ENCODE measurements around the gene SEC63. TPM values are rescaled to one million over a fixed set of nuclear protein-coding genes. Genes with fewer than 3 reads are reported as not detected.

SEC63 gene
- total RNA-seq, 1 experiment from 2014 or later, result 101 TPM

- BruUV-seq (replicated peaks), result no TSS peak
- H4K20me1 ChIP-seq (ENCODE audit: insufficient read depth), result no peaks in the 10 kb centered on the region
- H3K79me2 ChIP-seq (ENCODE audit: low read depth), result no peaks in the 10 kb centered on the region
- peaks cover 8% of the 10 kb centered on the region; the same call in 1 of the 2 replicates for H3K27me3 ChIP-seq (ENCODE audit: insufficient read depth, low read depth)
- no peaks in the 10 kb centered on the region for H3K9me3 ChIP-seq (ENCODE audit: insufficient read depth, low read depth)
- no peak overlapping the region for H3K4me3 ChIP-seq
- ChIA-PET POLR2A (ENCODE audit: unreplicated experiment) (no interaction called here), CTCF (no interaction called here)
- H3K9me2 ChIP-seq (ENCODE audit: insufficient read depth), result no peaks in the 10 kb centered on the region
- H2AFZ ChIP-seq, result no peak overlapping the region
- H3K4me1 ChIP-seq (replicated peaks; ENCODE audit: insufficient read depth), result no peaks in the 10 kb centered on the region
- no peak for TF ChIP-seq EZH2 (IDR thresholded peaks at IDR 0.05; ENCODE audit: low read depth)
- TF ChIP-seq, protein P1, sequence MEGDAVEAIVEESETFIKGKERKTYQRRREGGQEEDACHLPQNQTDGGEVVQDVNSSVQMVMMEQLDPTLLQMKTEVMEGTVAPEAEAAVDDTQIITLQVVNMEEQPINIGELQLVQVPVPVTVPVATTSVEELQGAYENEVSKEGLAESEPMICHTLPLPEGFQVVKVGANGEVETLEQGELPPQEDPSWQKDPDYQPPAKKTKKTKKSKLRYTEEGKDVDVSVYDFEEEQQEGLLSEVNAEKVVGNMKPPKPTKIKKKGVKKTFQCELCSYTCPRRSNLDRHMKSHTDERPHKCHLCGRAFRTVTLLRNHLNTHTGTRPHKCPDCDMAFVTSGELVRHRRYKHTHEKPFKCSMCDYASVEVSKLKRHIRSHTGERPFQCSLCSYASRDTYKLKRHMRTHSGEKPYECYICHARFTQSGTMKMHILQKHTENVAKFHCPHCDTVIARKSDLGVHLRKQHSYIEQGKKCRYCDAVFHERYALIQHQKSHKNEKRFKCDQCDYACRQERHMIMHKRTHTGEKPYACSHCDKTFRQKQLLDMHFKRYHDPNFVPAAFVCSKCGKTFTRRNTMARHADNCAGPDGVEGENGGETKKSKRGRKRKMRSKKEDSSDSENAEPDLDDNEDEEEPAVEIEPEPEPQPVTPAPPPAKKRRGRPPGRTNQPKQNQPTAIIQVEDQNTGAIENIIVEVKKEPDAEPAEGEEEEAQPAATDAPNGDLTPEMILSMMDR (conservative IDR thresholded peaks at IDR 0.05), result no peak
- H3K36me3 ChIP-seq (ENCODE audit: low read depth), result no peaks in the 10 kb centered on the region
- no peak overlapping the region for H3K27ac ChIP-seq
- H3K4me2 ChIP-seq, result no peak overlapping the region
- no peak for DNase-seq
- intact Hi-C loops (cut with micrococcal nuclease; ENCODE audit: unreplicated experiment), result no loop called here
- no peaks in the 10 kb centered on the region for H3F3A ChIP-seq (ENCODE audit: insufficient read depth, low read depth)
Observed at GRCh38 chr6:107818272-107818671, 139.7 kb downstream of the SEC63 start.

DNA sequence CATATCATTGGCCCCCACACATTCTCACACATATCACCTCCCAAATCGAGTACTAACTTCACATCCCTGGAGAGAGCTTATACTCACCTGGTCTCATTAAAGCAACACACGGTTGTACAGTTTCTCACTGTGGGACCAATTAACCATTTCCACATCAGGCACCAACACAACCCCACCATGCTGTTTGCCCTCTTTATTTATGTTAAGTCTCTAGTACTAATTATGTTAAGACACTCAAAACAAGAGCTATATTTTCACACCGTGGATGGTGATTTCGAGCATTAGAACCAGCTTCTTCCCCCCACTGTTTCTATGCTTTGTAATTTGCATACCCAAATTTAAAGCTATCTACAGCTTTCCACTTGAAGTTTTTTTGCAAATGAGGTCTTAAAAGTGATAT, 140.2 kb downstream of the SEC63 start:
- no peaks in the 10 kb centered on the region for H3K9me2 ChIP-seq (ENCODE audit: insufficient read depth)
- CTCF ChIA-PET, result interaction anchor here (0.6 kb wide), 1 partner anchor 31 kb away, joined by 3 read pairs; no protein-coding TSS in a partner anchor
- H4K20me1 ChIP-seq (ENCODE audit: insufficient read depth), result no peaks in the 10 kb centered on the region
- no peak overlapping the region for H3K4me2 ChIP-seq
- H3K27ac ChIP-seq, result no peak overlapping the region
- no peaks in the 10 kb centered on the region for H3K79me2 ChIP-seq (ENCODE audit: low read depth)
- no peak for DNase-seq
- BruUV-seq (replicated peaks), result no TSS peak
- no peak overlapping the region for H3K4me3 ChIP-seq
- no peaks in the 10 kb centered on the region for H3K9me3 ChIP-seq (ENCODE audit: insufficient read depth, low read depth)
- peaks cover 8% of the 10 kb centered on the region; the same call in 1 of the 2 replicates for H3K27me3 ChIP-seq (ENCODE audit: insufficient read depth, low read depth)
- intact Hi-C loops (cut with micrococcal nuclease; ENCODE audit: unreplicated experiment), result no loop called here
- POLR2A ChIA-PET (ENCODE audit: unreplicated experiment), result no interaction called here
- no peaks in the 10 kb centered on the region for H3F3A ChIP-seq (ENCODE audit: insufficient read depth, low read depth)
- no peaks in the 10 kb centered on the region for H3K36me3 ChIP-seq (ENCODE audit: low read depth)
- TF ChIP-seq EZH2 (IDR thresholded peaks at IDR 0.05; ENCODE audit: low read depth), result no peak
- TF ChIP-seq, protein P1 (conservative IDR thresholded peaks at IDR 0.05), result no peak
- H3K4me1 ChIP-seq (replicated peaks; ENCODE audit: insufficient read depth), result no peaks in the 10 kb centered on the region
- H2AFZ ChIP-seq, result no peak overlapping the region

Other genes starting within 250 kb of the SEC63 start
- gene SCML4, start 133.9 kb downstream of the SEC63 start, total RNA-seq (2021), result not detected in 2 replicates
- gene OSTM1, start 116.5 kb upstream of the SEC63 start, total RNA-seq (2021), result 13.7 and 16.0 TPM in 2 replicates
- gene NR2E1, start 207.8 kb upstream of the SEC63 start, total RNA-seq (2021), result not detected in 2 replicates

Data from PC-9 (cell line).